Measurements from ENCODE around the gene DAGLA. TPM values are rescaled to one million over a fixed set of nuclear protein-coding genes. Genes with fewer than 3 reads are reported as not detected.

DAGLA gene
- total RNA-seq, 2 experiments from 2014 or later, result 0.05 TPM; not detected in 1

GRCh38 chr11:61757213-61757862, 77.1 kb downstream of the DAGLA start:
- peaks cover 19% of the 10 kb centered on the region for H3K4me1 Mint-ChIP-seq (ENCODE audit: low read depth)
- intact Hi-C loops (cut with micrococcal nuclease), result no loop called here
- H3K36me3 Mint-ChIP-seq (ENCODE audit: low read depth), result no peaks in the 10 kb centered on the region
- H3K4me3 Mint-ChIP-seq, result no peak overlapping the region
- peak overlapping the region; percentile 85 for H3K27ac Mint-ChIP-seq
- no peak for ATAC-seq
- TF ChIP-seq CTCF (IDR thresholded peaks at IDR 0.05), result no peak
- H3K27me3 Mint-ChIP-seq, result peaks cover 11% of the 10 kb centered on the region
- ChIA-PET POLR2A (no interaction called here), CTCF (interaction anchor here (1.1 to 1.5 kb wide), 2 partner anchors 8 to 10 kb away, joined by 3 read pairs; no protein-coding TSS in a partner anchor)
- no peak for DNase-seq
- H3K9me3 Mint-ChIP-seq, result no peaks in the 10 kb centered on the region

- no peak overlapping the region for H3K4me3 Mint-ChIP-seq
- H3K36me3 Mint-ChIP-seq (ENCODE audit: low read depth), result no peaks in the 10 kb centered on the region
These were observed 80.8 kb downstream of the DAGLA start for GRCh38 chr11:61760946-61761345.

GRCh38 chr11:61761440-61762222, 81.4 kb downstream of the DAGLA start:
- no peak for TF ChIP-seq CTCF (IDR thresholded peaks at IDR 0.05)
- Mint-ChIP-seq H3K9me3 (no peaks in the 10 kb centered on the region), H3K36me3 (ENCODE audit: low read depth) (no peaks in the 10 kb centered on the region), H3K4me1 (ENCODE audit: low read depth) (peaks cover 5% of the 10 kb centered on the region), H3K4me3 (no peak overlapping the region), H3K27ac (no peak overlapping the region), H3K27me3 (no peaks in the 10 kb centered on the region)
- CTCF ChIA-PET, result interaction anchor here (1.4 to 2.1 kb wide), 4 partner anchors 8 to 320 kb away, joined by 3 to 6 read pairs (median 4); no protein-coding TSS in a partner anchor
- DNase-seq (no peak), ATAC-seq (no peak)
- intact Hi-C loops (cut with micrococcal nuclease), result no loop called here
- POLR2A ChIA-PET, result no interaction called here

More at GRCh38 chr11:61760946-61761345, 80.8 kb downstream of the DAGLA start:
- ChIA-PET POLR2A (no interaction called here), CTCF (interaction anchor here (1.5 to 2.1 kb wide), 3 partner anchors 14 to 321 kb away, joined by 4 to 6 read pairs (median 5); no protein-coding TSS in a partner anchor)
- ATAC-seq (no peak), DNase-seq (no peak)
- peaks cover 11% of the 10 kb centered on the region for H3K4me1 Mint-ChIP-seq (ENCODE audit: low read depth)
- H3K27ac Mint-ChIP-seq, result no peak overlapping the region
- intact Hi-C loops (cut with micrococcal nuclease), result no loop called here
- no peak for TF ChIP-seq CTCF (IDR thresholded peaks at IDR 0.05)
- H3K9me3 Mint-ChIP-seq, result no peaks in the 10 kb centered on the region
- no peaks in the 10 kb centered on the region for H3K27me3 Mint-ChIP-seq

- intact Hi-C loops (cut with micrococcal nuclease), result no loop called here
- no peak overlapping the region for H3K4me3 Mint-ChIP-seq
- no peaks in the 10 kb centered on the region for H3K9me3 Mint-ChIP-seq
- POLR2A ChIA-PET, result no interaction called here
- no peak overlapping the region for H3K27ac Mint-ChIP-seq
- TF ChIP-seq CTCF (IDR thresholded peaks at IDR 0.05), result no peak
- H3K36me3 Mint-ChIP-seq (ENCODE audit: low read depth), result no peaks in the 10 kb centered on the region
- peaks cover under 1% of the 10 kb centered on the region for H3K4me1 Mint-ChIP-seq (ENCODE audit: low read depth)
- ATAC-seq (no peak), DNase-seq (no peak)
- no peaks in the 10 kb centered on the region for H3K27me3 Mint-ChIP-seq
- CTCF ChIA-PET, result interaction anchor here (1.4 to 2.1 kb wide), 4 partner anchors 9 to 320 kb away, joined by 3 to 6 read pairs (median 4); no protein-coding TSS in a partner anchor
These were observed 82.0 kb downstream of the DAGLA start for GRCh38 chr11:61762223-61762615.

GRCh38 chr11:61762798-61763197, 82.6 kb downstream of the DAGLA start:
- Mint-ChIP-seq H3K9me3 (no peaks in the 10 kb centered on the region), H3K27ac (no peak overlapping the region), H3K4me1 (ENCODE audit: low read depth) (no peaks in the 10 kb centered on the region), H3K36me3 (ENCODE audit: low read depth) (no peaks in the 10 kb centered on the region), H3K27me3 (no peaks in the 10 kb centered on the region), H3K4me3 (no peak overlapping the region)
- POLR2A ChIA-PET, result no interaction called here
- TF ChIP-seq CTCF (IDR thresholded peaks at IDR 0.05), result no peak
- CTCF ChIA-PET, result interaction anchor here (1.4 to 2.1 kb wide), 4 partner anchors 10 to 319 kb away, joined by 3 to 6 read pairs (median 4); no protein-coding TSS in a partner anchor
- intact Hi-C loops (cut with micrococcal nuclease), result no loop called here
- no peak for ATAC-seq
- DNase-seq, result no peak

Data from activated CD8-positive, alpha-beta T cell treated with anti-CD3 and anti-CD28 coated beads for 36 hours (primary cell).